Ovary (tissue), 9 donors: ENCODE measurements around the gene LCNL1. TPM values are rescaled to one million over a fixed set of nuclear protein-coding genes. Genes with fewer than 3 reads are reported as not detected.

Experiments
- DNase-seq, 5 donors: peaks; one replicate each; pipeline ENCODE4 v3.0.0-alpha.2; 2019 to 2020
- H3K27ac ChIP-seq, 2 donors: fragments of 200-600 bp; one replicate each; pipeline versions ENCODE4 v1.5.1 to v1.8.0; 2019 to 2022
- H3K27me3 ChIP-seq: fragments of 200-600 bp; one replicate; pipeline ENCODE4 v1.8.0; 2022
- H3K36me3 ChIP-seq: fragments of 200-600 bp; sonication (generic); one replicate; pipeline ENCODE4 v1.5.1; 2019
- H3K4me1 ChIP-seq: one replicate; pipeline ENCODE4 v1.8.1; 2013; ENCODE audit warnings: mild to moderate bottlenecking, moderate library complexity; ENCODE audit not compliant: insufficient read depth
- H3K4me3 ChIP-seq: fragments of 200-600 bp; sonication (generic); one replicate; pipeline ENCODE4 v1.5.1; 2017
- H3K9me3 ChIP-seq, 2 donors: fragments of 200-600 bp in 1 of 2; sonication (generic) in 1 of 2; one replicate each; pipeline versions ENCODE4 v1.5.1 to v1.8.1; 2013 to 2019; ENCODE audit warnings: mild to moderate bottlenecking in 1 of 2, moderate library complexity in 1 of 2
- CTCF ChIP-seq, 3 donors: fragments of 450-650 bp in 2 of 3; fragments of 200-600 bp in 1 of 3; IDR thresholded peaks; one replicate each; pipeline versions ENCODE4 v1.5.1 to v1.8.0; 2016 to 2022; ENCODE audit warnings: antibody characterized with exemption in 3 of 3, mild to moderate bottlenecking in 1 of 3
- EP300 ChIP-seq: sonication (generic); formaldehyde crosslinking; IDR thresholded peaks from one replicate; pipeline ENCODE4 v1.6.1; 2017; ENCODE audit warnings: antibody characterized with exemption
- POLR2A ChIP-seq: fragments of 450-650 bp; IDR thresholded peaks from one replicate; pipeline ENCODE4 v1.6.1; 2017; ENCODE audit warnings: antibody characterized with exemption, mild to moderate bottlenecking, moderate library complexity
- WGBS, 3 donors: extraction: QIAGEN DNeasy Blood & Tissue Kit in 1 of 3; methylation state at CpG; one replicate each; pipeline versions ENCODE4 v1.1.5 to v1.1.7; 2013 to 2017; 5-methylcytosine and 5-hydroxymethylcytosine counted together
- intact Hi-C, 4 donors: fragments of 100-400 bp; cut with DNase I; formaldehyde crosslinking; loops; one replicate each; pipeline versions ENCODE4 v1.11.0 to v1.15.1; 2022 to 2023
- polyA plus RNA-seq, 2 donors: library from polyadenylated mRNA; stranded (reverse); fragments of 200-250 nt in 1 of 2; fragments of 350-450 nt in 1 of 2; fragmentation: Illumina TruSeq in 1 of 2; extraction: RNeasy Lipid Tissue Mini Kit (QIAGEN cat#74804) in 1 of 2; gene quantifications; one replicate each; pipeline ENCODE4 v1.2.3, GENCODE V29; 2013 to 2014
- total RNA-seq, 7 donors: library from RNA; depleted of rRNA in 2 of 7; stranded (reverse); fragments of >200 nt in 2 of 7; fragmentation: NEBNext Ultra II Directional in 3 of 7; extraction: Animal tissue kit (Norgen Biotek cat#: 25700) in 3 of 7; gene quantifications; one replicate each; pipeline versions ENCODE4 v1.1.0 to v1.2.4, GENCODE V29; 2016 to 2023
- donor health status: DM: no; HTN: no; CAD: no; lungs with moderate emphysema.
- donor health status: DM: no; HTN: no; CAD: no.
- donor health status: Bipolar disorder and iron deficiency.
- donor health status: DM: yes; HTN: yes; CAD: no.
- donor health status: DM: no; HTN: no; CAD: no.
- donor health status: DM: yes; HTN: yes; CAD: no.

The LCNL1 gene
- total and polyA plus RNA-seq, 9 donors: 0.17 to 1.6 (median 0.47) TPM; not detected in 1

- DNase-seq: no peak
- Histone ChIP-seq H3K27ac (no peak overlapping the region), H3K36me3 (no peaks in the 10 kb centered on the region), H3K4me3 (no peak overlapping the region), H3K9me3 (no peaks in the 10 kb centered on the region), H3K4me1 (no peaks in the 10 kb centered on the region), H3K27me3 (no peaks in the 10 kb centered on the region)
- TF ChIP-seq CTCF (IDR thresholded peaks at IDR 0.05): no peak
- TF ChIP-seq POLR2A: no peak
- TF ChIP-seq EP300: no peak
- intact Hi-C loops: no loop called here
- 96 to 98% (median 97%) methylated on average over 28 of the region's 28 CpGs for WGBS, 3 donors
Observed at GRCh38 chr9:137017071-137017470, 34.3 kb downstream of the LCNL1 start.

GRCh38 chr9:137017791-137018497, 35.2 kb downstream of the LCNL1 start:
- Histone ChIP-seq H3K27me3 (no peaks in the 10 kb centered on the region), H3K4me1 (no peaks in the 10 kb centered on the region), H3K36me3 (no peaks in the 10 kb centered on the region), H3K4me3 (no peak overlapping the region), H3K27ac (no peak overlapping the region), H3K9me3 (no peaks in the 10 kb centered on the region)
- TF ChIP-seq POLR2A (no peak), CTCF (IDR thresholded peaks at IDR 0.05) (no peak), EP300 (no peak)
- 88 to 93% (median 90%) methylated on average over 40 to 45 of the region's 45 CpGs for WGBS, 3 donors
- DNase-seq: no peak
- intact Hi-C loops: no loop called here

- intact Hi-C loops: no loop called here
- DNase-seq: no peak
- H3K4me1 ChIP-seq: no peaks in the 10 kb centered on the region
- no peak overlapping the region for H3K27ac ChIP-seq
- no peaks in the 10 kb centered on the region for H3K27me3 ChIP-seq
- no peaks in the 10 kb centered on the region for H3K36me3 ChIP-seq
- TF ChIP-seq POLR2A (no peak), EP300 (no peak), CTCF (IDR thresholded peaks at IDR 0.05) (no peak)
- WGBS, 3 donors: 90 to 93% (median 93%) methylated on average over 36 of the region's 36 CpGs
- H3K9me3 ChIP-seq: no peaks in the 10 kb centered on the region
- H3K4me3 ChIP-seq: no peak overlapping the region
Observed at GRCh38 chr9:137018761-137019559, 36.2 kb downstream of the LCNL1 start.

- TF ChIP-seq POLR2A (no peak), EP300 (no peak), CTCF (IDR thresholded peaks at IDR 0.05) (no peak)
- Histone ChIP-seq H3K4me3 (no peak overlapping the region), H3K9me3 (no peaks in the 10 kb centered on the region), H3K27ac (no peak overlapping the region), H3K4me1 (no peaks in the 10 kb centered on the region), H3K36me3 (no peaks in the 10 kb centered on the region), H3K27me3 (no peaks in the 10 kb centered on the region)
- 89 to 93% (median 91%) methylated on average over 34 of the region's 34 CpGs for WGBS, 3 donors
- intact Hi-C loops: no loop called here
- no peak for DNase-seq
Observed at GRCh38 chr9:137019891-137020683, 37.3 kb downstream of the LCNL1 start.
